ENCODE measurements around the gene RFNG. TPM values are rescaled to one million over a fixed set of nuclear protein-coding genes. Genes with fewer than 3 reads are reported as not detected.

Gene RFNG
- total and polyA plus RNA-seq, 4 donors = 29.1 to 38.2 (median 36.1) TPM

- H3K9ac ChIP-seq (ENCODE audit: insufficient read depth in 1 of 2, low read length in 2 of 2) = no peak overlapping the region
- WGBS, 2 donors = 85 to 90% methylated on average over 25 to 26 of the region's 26 CpGs
- H3K36me3 ChIP-seq (ENCODE audit: control insufficient read depth in 4 of 4, insufficient read depth in 4 of 4, low read length in 4 of 4) = peaks cover 5 to 66% (median 15%) of the 10 kb centered on the region in 4 donors
- no peak for TF ChIP-seq CTCF (IDR thresholded peaks at IDR 0.05; ENCODE audit: control extremely low read depth, extremely low read depth)
- no peak overlapping the region for H3K27ac ChIP-seq (ENCODE audit: low read depth in 1 of 2, low read length in 1 of 2)
- H3K9me3 ChIP-seq (ENCODE audit: control insufficient read depth in 4 of 4, insufficient read depth in 3 of 4, low read length in 3 of 4) = no peaks in the 10 kb centered on the region
- no peak for DNase-seq
- H3K4me3 ChIP-seq = no peak overlapping the region
- peaks cover 0 to 21% (median 8%) of the 10 kb centered on the region in 5 donors for H3K4me1 ChIP-seq (ENCODE audit: control insufficient read depth in 5 of 5, insufficient read depth in 5 of 5, low read length in 5 of 5)
- no peaks in the 10 kb centered on the region for H3K27me3 ChIP-seq (ENCODE audit: control insufficient read depth in 3 of 3, insufficient read depth in 3 of 3, low read length in 2 of 3)
- no peak for ATAC-seq (ENCODE audit: insufficient read depth, low FRiP score)
Measured at GRCh38 chr17:82055023-82055964, 3.7 kb upstream of the RFNG start.

GRCh38 chr17:82054351-82055022, 2.9 kb upstream of the RFNG start:
- H3K9ac ChIP-seq (ENCODE audit: insufficient read depth in 1 of 2, low read length in 2 of 2) = no peak overlapping the region
- TF ChIP-seq CTCF (IDR thresholded peaks at IDR 0.05; ENCODE audit: control extremely low read depth, extremely low read depth) = no peak
- DNase-seq (no peak), ATAC-seq (ENCODE audit: insufficient read depth, low FRiP score) (no peak)
- H3K27ac ChIP-seq (ENCODE audit: low read depth in 1 of 2, low read length in 1 of 2) = no peak overlapping the region
- H3K4me1 ChIP-seq (ENCODE audit: control insufficient read depth in 5 of 5, insufficient read depth in 5 of 5, low read length in 5 of 5) = peaks cover 0 to 24% (median 8%) of the 10 kb centered on the region in 5 donors
- H3K27me3 ChIP-seq (ENCODE audit: control insufficient read depth in 3 of 3, insufficient read depth in 3 of 3, low read length in 2 of 3) = no peaks in the 10 kb centered on the region
- no peaks in the 10 kb centered on the region for H3K9me3 ChIP-seq (ENCODE audit: control insufficient read depth in 4 of 4, insufficient read depth in 3 of 4, low read length in 3 of 4)
- H3K4me3 ChIP-seq = no peak overlapping the region
- WGBS, 2 donors = 94 to 95% methylated on average over 35 to 38 of the region's 38 CpGs
- peaks cover 5 to 62% (median 16%) of the 10 kb centered on the region in 4 donors for H3K36me3 ChIP-seq (ENCODE audit: control insufficient read depth in 4 of 4, insufficient read depth in 4 of 4, low read length in 4 of 4)

GRCh38 chr17:82053556-82054263, 2.1 kb upstream of the RFNG start:
- peak in 1 of 3 donors; percentile 5 for DNase-seq
- Histone ChIP-seq H3K9me3 (ENCODE audit: control insufficient read depth in 4 of 4, insufficient read depth in 3 of 4, low read length in 3 of 4) (no peaks in the 10 kb centered on the region), H3K27me3 (ENCODE audit: control insufficient read depth in 3 of 3, insufficient read depth in 3 of 3, low read length in 2 of 3) (no peaks in the 10 kb centered on the region), H3K27ac (ENCODE audit: low read depth in 1 of 2, low read length in 1 of 2) (no peak overlapping the region), H3K4me1 (ENCODE audit: control insufficient read depth in 5 of 5, insufficient read depth in 5 of 5, low read length in 5 of 5) (peaks cover 0 to 24% (median 8%) of the 10 kb centered on the region in 5 donors), H3K9ac (ENCODE audit: insufficient read depth in 1 of 2, low read length in 2 of 2) (no peak overlapping the region), H3K4me3 (no peak overlapping the region), H3K36me3 (ENCODE audit: control insufficient read depth in 4 of 4, insufficient read depth in 4 of 4, low read length in 4 of 4) (peaks cover 5 to 59% (median 16%) of the 10 kb centered on the region in 4 donors)
- no peak for TF ChIP-seq CTCF (IDR thresholded peaks at IDR 0.05; ENCODE audit: control extremely low read depth, extremely low read depth)
- no peak for ATAC-seq (ENCODE audit: insufficient read depth, low FRiP score)
- 94 to 95% methylated on average over 28 of the region's 28 CpGs for WGBS, 2 donors

All from lung (tissue), 12 donors.